ENCODE data around the gene NDUFS1. TPM values are rescaled to one million over a fixed set of nuclear protein-coding genes. Genes with fewer than 3 reads are reported as not detected.

The NDUFS1 gene
- total RNA-seq, 1 experiment from 2014 or later, result 102 TPM

GRCh38 chr2:206150631-206151030, 8.6 kb downstream of the NDUFS1 start:
- H3K27me3 Mint-ChIP-seq (ENCODE audit: low read depth), result no peaks in the 10 kb centered on the region
- Histone ChIP-seq H3K23me2 (ENCODE audit: insufficient read length, low read depth, low read length, poor library complexity, severe bottlenecking) (no peaks in the 10 kb centered on the region), H4K8ac (replicated peaks; ENCODE audit: insufficient read length, low read depth, low read length) (no peak overlapping the region), H2BK12ac (ENCODE audit: insufficient read length, low read depth, low read length) (no peak overlapping the region), H3K79me1 (ENCODE audit: insufficient read depth, low read depth, low read length, poor library complexity, severe bottlenecking) (peaks cover 7% of the 10 kb centered on the region), H2BK120ac (ENCODE audit: low read depth, low read length, poor library complexity, severe bottlenecking) (no peak overlapping the region), H3K9me3 (ENCODE audit: control insufficient read depth, low read depth, low read length) (no peaks in the 10 kb centered on the region), H3K4me2 (ENCODE audit: insufficient read depth, insufficient read length, low read length) (no peak overlapping the region), H2BK20ac (ENCODE audit: low read depth, low read length, poor library complexity, severe bottlenecking) (no peak overlapping the region), H3K27me3 (ENCODE audit: insufficient read depth, low read length) (no peaks in the 10 kb centered on the region), H3K27ac (ENCODE audit: insufficient read length, low read depth, low read length) (no peak overlapping the region), H2AK5ac (ENCODE audit: insufficient read length, low read length) (no peak overlapping the region), H3K79me2 (ENCODE audit: insufficient read depth, low read length) (peaks cover 5% of the 10 kb centered on the region; the same call in 1 of the 2 replicates), H3K4ac (ENCODE audit: low read depth, low read length) (no peak overlapping the region), H3K4me1 (ENCODE audit: insufficient read depth, low read length) (no peaks in the 10 kb centered on the region), H3K18ac (ENCODE audit: insufficient read length, low read depth, low read length) (no peak overlapping the region), H2BK15ac (ENCODE audit: low read depth, low read length) (no peak overlapping the region), H4K5ac (ENCODE audit: insufficient read length, low read depth, low read length) (no peak overlapping the region), H2BK5ac (ENCODE audit: insufficient read length, low read length) (no peak overlapping the region), H3T11ph (ENCODE audit: low read length) (no peak overlapping the region), H3K9ac (ENCODE audit: extremely low read depth, insufficient read length, low read length) (no peak overlapping the region), H3K23ac (ENCODE audit: insufficient read length, low read depth, low read length) (no peak overlapping the region), H4K91ac (ENCODE audit: insufficient read length, low read depth, low read length) (no peak overlapping the region), H2AFZ (ENCODE audit: low read length) (no peak overlapping the region), H3K14ac (ENCODE audit: insufficient read depth, low read length) (no peak overlapping the region), H3K56ac (ENCODE audit: insufficient read length, low read depth, low read length) (no peak overlapping the region), H4K20me1 (ENCODE audit: control insufficient read depth, insufficient read depth, insufficient read length) (no peaks in the 10 kb centered on the region)
- H3K4me1 Mint-ChIP-seq, result peaks cover 0 to 6% of the 10 kb centered on the region in 2 experiments; a peak in 2 of 4 replicates
- no peak for DNase-seq
- no CpG with 5 or more reads among the region's 4 CpGs for WGBS (ENCODE audit: extremely low coverage, insufficient read length, low lambda C conversion rate)
- no peaks in the 10 kb centered on the region for H3K9me3 Mint-ChIP-seq
- TF ChIP-seq, protein P1, sequence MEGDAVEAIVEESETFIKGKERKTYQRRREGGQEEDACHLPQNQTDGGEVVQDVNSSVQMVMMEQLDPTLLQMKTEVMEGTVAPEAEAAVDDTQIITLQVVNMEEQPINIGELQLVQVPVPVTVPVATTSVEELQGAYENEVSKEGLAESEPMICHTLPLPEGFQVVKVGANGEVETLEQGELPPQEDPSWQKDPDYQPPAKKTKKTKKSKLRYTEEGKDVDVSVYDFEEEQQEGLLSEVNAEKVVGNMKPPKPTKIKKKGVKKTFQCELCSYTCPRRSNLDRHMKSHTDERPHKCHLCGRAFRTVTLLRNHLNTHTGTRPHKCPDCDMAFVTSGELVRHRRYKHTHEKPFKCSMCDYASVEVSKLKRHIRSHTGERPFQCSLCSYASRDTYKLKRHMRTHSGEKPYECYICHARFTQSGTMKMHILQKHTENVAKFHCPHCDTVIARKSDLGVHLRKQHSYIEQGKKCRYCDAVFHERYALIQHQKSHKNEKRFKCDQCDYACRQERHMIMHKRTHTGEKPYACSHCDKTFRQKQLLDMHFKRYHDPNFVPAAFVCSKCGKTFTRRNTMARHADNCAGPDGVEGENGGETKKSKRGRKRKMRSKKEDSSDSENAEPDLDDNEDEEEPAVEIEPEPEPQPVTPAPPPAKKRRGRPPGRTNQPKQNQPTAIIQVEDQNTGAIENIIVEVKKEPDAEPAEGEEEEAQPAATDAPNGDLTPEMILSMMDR (conservative IDR thresholded peaks at IDR 0.05), result no peak
- H3K27ac Mint-ChIP-seq, result peak overlapping the region in 1 of 3 experiments; percentile 39; a peak in 2 of 7 replicates
- peaks cover 16 to 57% (median 39%) of the 10 kb centered on the region in 3 experiments; a peak in 6 of 7 replicates for H3K36me3 Mint-ChIP-seq (ENCODE audit: insufficient read depth in 1 of 3, low read depth in 3 of 3)
- no peak overlapping the region for H3K4me3 Mint-ChIP-seq
